ENCODE data around the gene C2CD2L. TPM values are rescaled to one million over a fixed set of nuclear protein-coding genes. Genes with fewer than 3 reads are reported as not detected.
A peak's percentile ranks its signal among the peaks of the same experiment; 100 is the strongest.

Gene C2CD2L
- polyA plus RNA-seq, 2 of the 4 experiments (the other 2 are of a cell fraction), result 2.4 to 4.8 TPM

GRCh38 chr11:119067371-119068222 lies 39.5 kb upstream of the C2CD2L start, which contains the start of gene VPS11 (continued):
- no peak for TF ChIP-seq EHF (CRISPR knock-in tag; IDR thresholded peaks at IDR 0.05)
- TF ChIP-seq SREBF2 (IDR thresholded peaks at IDR 0.05), result no peak
- no peak for TF ChIP-seq ZC3H11A (IDR thresholded peaks at IDR 0.05)
- no peak for TF ChIP-seq HOXB13 (CRISPR knock-in tag; IDR thresholded peaks at IDR 0.05; ENCODE audit: low read depth)
- no peak for TF ChIP-seq CEBPB (IDR thresholded peaks at IDR 0.05)
- TF ChIP-seq RFX5 (IDR thresholded peaks at IDR 0.05), result no peak
- no peak for TF ChIP-seq JUNB (IDR thresholded peaks at IDR 0.05)
- no peak for TF ChIP-seq FOSL2 (IDR thresholded peaks at IDR 0.05)
- TF ChIP-seq FOSL2 (CRISPR knock-in tag; IDR thresholded peaks at IDR 0.05), result 0 out of 2 replicates have a peak, but pooled peaks have one; percentile 10
- TF ChIP-seq, protein P1, sequence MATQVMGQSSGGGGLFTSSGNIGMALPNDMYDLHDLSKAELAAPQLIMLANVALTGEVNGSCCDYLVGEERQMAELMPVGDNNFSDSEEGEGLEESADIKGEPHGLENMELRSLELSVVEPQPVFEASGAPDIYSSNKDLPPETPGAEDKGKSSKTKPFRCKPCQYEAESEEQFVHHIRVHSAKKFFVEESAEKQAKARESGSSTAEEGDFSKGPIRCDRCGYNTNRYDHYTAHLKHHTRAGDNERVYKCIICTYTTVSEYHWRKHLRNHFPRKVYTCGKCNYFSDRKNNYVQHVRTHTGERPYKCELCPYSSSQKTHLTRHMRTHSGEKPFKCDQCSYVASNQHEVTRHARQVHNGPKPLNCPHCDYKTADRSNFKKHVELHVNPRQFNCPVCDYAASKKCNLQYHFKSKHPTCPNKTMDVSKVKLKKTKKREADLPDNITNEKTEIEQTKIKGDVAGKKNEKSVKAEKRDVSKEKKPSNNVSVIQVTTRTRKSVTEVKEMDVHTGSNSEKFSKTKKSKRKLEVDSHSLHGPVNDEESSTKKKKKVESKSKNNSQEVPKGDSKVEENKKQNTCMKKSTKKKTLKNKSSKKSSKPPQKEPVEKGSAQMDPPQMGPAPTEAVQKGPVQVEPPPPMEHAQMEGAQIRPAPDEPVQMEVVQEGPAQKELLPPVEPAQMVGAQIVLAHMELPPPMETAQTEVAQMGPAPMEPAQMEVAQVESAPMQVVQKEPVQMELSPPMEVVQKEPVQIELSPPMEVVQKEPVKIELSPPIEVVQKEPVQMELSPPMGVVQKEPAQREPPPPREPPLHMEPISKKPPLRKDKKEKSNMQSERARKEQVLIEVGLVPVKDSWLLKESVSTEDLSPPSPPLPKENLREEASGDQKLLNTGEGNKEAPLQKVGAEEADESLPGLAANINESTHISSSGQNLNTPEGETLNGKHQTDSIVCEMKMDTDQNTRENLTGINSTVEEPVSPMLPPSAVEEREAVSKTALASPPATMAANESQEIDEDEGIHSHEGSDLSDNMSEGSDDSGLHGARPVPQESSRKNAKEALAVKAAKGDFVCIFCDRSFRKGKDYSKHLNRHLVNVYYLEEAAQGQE (IDR thresholded peaks at IDR 0.05), result no peak
- no peak for TF ChIP-seq CTCF (IDR thresholded peaks at IDR 0.05)
- TF ChIP-seq ZSCAN20 (CRISPR knock-in tag; IDR thresholded peaks at IDR 0.05), result no peak
- TF ChIP-seq EP300 (IDR thresholded peaks at IDR 0.05), result no peak
- TF ChIP-seq TP53 (CRISPR knock-in tag; IDR thresholded peaks at IDR 0.05), result no peak
- no peak for TF ChIP-seq KDM1A (IDR thresholded peaks at IDR 0.05; ENCODE audit: low read depth)
- no peak for TF ChIP-seq CBX8 (IDR thresholded peaks at IDR 0.05)
- peak; percentile 99 for TF ChIP-seq USF2 (IDR thresholded peaks at IDR 0.05)
- TF ChIP-seq NFE2L2 (conservative IDR thresholded peaks at IDR 0.05; ENCODE audit: low read length), result no peak
- TF ChIP-seq CHD2 (IDR thresholded peaks at IDR 0.05; ENCODE audit: low read length, partially characterized antibody), result no peak
- peak; percentile 98 for TF ChIP-seq KDM5A (IDR thresholded peaks at IDR 0.05)
- TF ChIP-seq RCOR1 (IDR thresholded peaks at IDR 0.05; ENCODE audit: low read depth, low read length), result no peak
- no peak for TF ChIP-seq HEYL (CRISPR knock-in tag; IDR thresholded peaks at IDR 0.05)
- no peak for TF ChIP-seq ZNF302 (CRISPR knock-in tag; IDR thresholded peaks at IDR 0.05)
- TF ChIP-seq RAD21 (conservative IDR thresholded peaks at IDR 0.05 in 1 of 2, IDR thresholded peaks at IDR 0.05 in 1 of 2), result no peak
- TF ChIP-seq, protein P2, sequence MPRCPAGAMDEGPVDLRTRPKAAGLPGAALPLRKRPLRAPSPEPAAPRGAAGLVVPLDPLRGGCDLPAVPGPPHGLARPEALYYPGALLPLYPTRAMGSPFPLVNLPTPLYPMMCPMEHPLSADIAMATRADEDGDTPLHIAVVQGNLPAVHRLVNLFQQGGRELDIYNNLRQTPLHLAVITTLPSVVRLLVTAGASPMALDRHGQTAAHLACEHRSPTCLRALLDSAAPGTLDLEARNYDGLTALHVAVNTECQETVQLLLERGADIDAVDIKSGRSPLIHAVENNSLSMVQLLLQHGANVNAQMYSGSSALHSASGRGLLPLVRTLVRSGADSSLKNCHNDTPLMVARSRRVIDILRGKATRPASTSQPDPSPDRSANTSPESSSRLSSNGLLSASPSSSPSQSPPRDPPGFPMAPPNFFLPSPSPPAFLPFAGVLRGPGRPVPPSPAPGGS (IDR thresholded peaks at IDR 0.05), result no peak
- TF ChIP-seq EHMT2 (IDR thresholded peaks at IDR 0.05; ENCODE audit: low read depth), result no peak
- peak; percentile 57; the same call in 1 of the 2 replicates for TF ChIP-seq PHF8 (IDR thresholded peaks at IDR 0.05; ENCODE audit: borderline replicate concordance, low read depth)
- peak; percentile 55 for TF ChIP-seq POLR2A (IDR thresholded peaks at IDR 0.05; ENCODE audit: low read length)
- peak in 1 of 2 experiments; percentile 66; a peak in 1 of 5 replicates for TF ChIP-seq JUN (IDR thresholded peaks at IDR 0.05)
- TF ChIP-seq TFCP2L1 (CRISPR knock-in tag; IDR thresholded peaks at IDR 0.05), result no peak
- TF ChIP-seq GATA3 (IDR thresholded peaks at IDR 0.05; ENCODE audit: borderline replicate concordance), result no peak
- TF ChIP-seq E2F6 (IDR thresholded peaks at IDR 0.05; ENCODE audit: borderline replicate concordance, low read depth), result peak; percentile 47; the same call in 1 of the 2 replicates
- TF ChIP-seq POLR2AphosphoS2 (conservative IDR thresholded peaks at IDR 0.05; ENCODE audit: low read length), result no peak
- TF ChIP-seq, protein P3, sequence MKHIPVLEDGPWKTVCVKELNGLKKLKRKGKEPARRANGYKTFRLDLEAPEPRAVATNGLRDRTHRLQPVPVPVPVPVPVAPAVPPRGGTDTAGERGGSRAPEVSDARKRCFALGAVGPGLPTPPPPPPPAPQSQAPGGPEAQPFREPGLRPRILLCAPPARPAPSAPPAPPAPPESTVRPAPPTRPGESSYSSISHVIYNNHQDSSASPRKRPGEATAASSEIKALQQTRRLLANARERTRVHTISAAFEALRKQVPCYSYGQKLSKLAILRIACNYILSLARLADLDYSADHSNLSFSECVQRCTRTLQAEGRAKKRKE (CRISPR knock-in tag; IDR thresholded peaks at IDR 0.05; ENCODE audit: low read depth), result no peak
- peak; percentile 78; the same call in 1 of the 2 replicates for TF ChIP-seq MAX (IDR thresholded peaks at IDR 0.05)

All from A549 (cell line).